AG04449 (cell line): ENCODE data around the gene ZNF672.

Experiments used
- CTCF ChIA-PET: fragments of 350-600 bp; formaldehyde crosslinking; extraction: SDS; loops from one replicate; lab custom pipeline; 2021; ENCODE audit warnings: antibody characterized with exemption; lab: Yijun Ruan, JAX
- POLR2A ChIA-PET: fragments of 400-600, 350-600 bp; formaldehyde crosslinking; extraction: SDS; loops from one replicate; lab custom pipeline; 2020; ENCODE audit warnings: antibody characterized with exemption, inconsistent platforms; lab: Yijun Ruan, JAX
- DNase-seq: peaks from one replicate; pipeline ENCODE4 v3.0.0-alpha.2; 2010; ENCODE audit warnings: low read depth, low spot score
- H3K4me3 ChIP-seq: 2 replicates; pipeline ENCODE4 v1.5.1; 2011; ENCODE audit warnings: low read depth, mild to moderate bottlenecking, control low read depth, low read length
- TF ChIP-seq, protein P1 (sequence below): IDR thresholded peaks from one replicate; pipeline ENCODE4 v1.5.1; 2011; ENCODE audit warnings: mild to moderate bottlenecking, moderate library complexity, low read length, control low read depth, inconsistent platforms; ENCODE audit not compliant: insufficient read depth; ENCODE audit errors: missing control alignments

Gene ZNF672

DNA sequence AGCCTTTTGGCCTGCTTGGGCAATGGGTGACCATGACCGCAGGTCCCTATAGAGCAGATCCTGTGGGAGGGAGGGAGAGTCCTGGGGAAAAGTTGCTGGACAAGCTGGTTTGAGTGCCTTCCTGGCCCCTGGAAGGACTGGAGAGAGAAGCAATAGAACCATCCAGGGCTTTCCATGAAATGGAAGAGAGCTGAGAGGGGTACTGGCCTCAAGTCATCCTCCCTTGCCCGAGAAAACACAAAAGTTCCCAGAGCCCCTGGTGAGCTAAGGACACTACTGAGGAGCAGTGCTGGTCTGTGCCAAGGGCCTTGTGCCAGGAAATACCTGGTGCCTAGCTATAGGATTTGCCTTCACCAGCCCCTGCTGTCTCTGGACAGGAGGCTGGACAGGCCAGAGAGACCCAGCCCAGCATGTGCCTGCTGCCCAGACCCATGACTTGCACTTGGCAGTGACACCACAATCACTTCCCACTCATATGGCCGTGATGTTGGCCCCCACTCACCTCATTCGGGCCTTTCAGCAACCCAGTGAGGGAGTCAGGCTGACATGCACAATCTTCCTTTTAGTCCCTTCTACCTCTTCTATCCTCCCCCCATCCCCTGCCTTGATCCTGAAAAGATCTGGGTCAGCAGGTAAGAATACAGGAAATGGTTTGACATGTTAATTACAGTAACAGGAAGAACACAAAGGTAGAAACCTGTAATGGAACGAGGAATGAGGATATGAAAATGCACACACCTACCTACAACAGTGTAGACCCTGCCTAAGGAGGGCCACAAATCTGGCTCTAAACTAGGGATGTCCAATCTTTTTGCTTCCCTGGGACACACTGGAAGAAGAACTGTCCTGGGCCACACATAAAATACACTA, 19.3 kb upstream of the ZNF672 start:
- POLR2A ChIA-PET: interaction anchor here (0.7 to 1.4 kb wide), 3 partner anchors 7 to 19 kb away, joined by 3 to 5 read pairs (median 4); partner anchors contain the start of gene ZNF672
- no peak overlapping the region for H3K4me3 ChIP-seq
- CTCF ChIA-PET: interaction anchor here (1.3 kb wide), 1 partner anchor 14 kb away, joined by 3 read pairs; no protein-coding TSS in a partner anchor
- DNase-seq: no peak
- TF ChIP-seq, protein P1, sequence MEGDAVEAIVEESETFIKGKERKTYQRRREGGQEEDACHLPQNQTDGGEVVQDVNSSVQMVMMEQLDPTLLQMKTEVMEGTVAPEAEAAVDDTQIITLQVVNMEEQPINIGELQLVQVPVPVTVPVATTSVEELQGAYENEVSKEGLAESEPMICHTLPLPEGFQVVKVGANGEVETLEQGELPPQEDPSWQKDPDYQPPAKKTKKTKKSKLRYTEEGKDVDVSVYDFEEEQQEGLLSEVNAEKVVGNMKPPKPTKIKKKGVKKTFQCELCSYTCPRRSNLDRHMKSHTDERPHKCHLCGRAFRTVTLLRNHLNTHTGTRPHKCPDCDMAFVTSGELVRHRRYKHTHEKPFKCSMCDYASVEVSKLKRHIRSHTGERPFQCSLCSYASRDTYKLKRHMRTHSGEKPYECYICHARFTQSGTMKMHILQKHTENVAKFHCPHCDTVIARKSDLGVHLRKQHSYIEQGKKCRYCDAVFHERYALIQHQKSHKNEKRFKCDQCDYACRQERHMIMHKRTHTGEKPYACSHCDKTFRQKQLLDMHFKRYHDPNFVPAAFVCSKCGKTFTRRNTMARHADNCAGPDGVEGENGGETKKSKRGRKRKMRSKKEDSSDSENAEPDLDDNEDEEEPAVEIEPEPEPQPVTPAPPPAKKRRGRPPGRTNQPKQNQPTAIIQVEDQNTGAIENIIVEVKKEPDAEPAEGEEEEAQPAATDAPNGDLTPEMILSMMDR: no peak

- POLR2A ChIA-PET: interaction anchor here (1.3 to 1.4 kb wide), 2 partner anchors 9 to 18 kb away, joined by 4 to 5 read pairs; partner anchors contain the start of gene ZNF672
- DNase-seq: no peak
- CTCF ChIA-PET: interaction anchor here (0.9 to 2.2 kb wide), 4 partner anchors 9 to 22 kb away, joined by 3 to 10 read pairs (median 4); no protein-coding TSS in a partner anchor
- no peak overlapping the region for H3K4me3 ChIP-seq
- TF ChIP-seq, protein P1: no peak
Measured at GRCh38 chr1:248820041-248820585, 17.9 kb upstream of the ZNF672 start.

- no peak for DNase-seq
- TF ChIP-seq, protein P1: no peak
- peak overlapping the region; percentile 25; the same call in 1 of the 2 replicates for H3K4me3 ChIP-seq
- CTCF ChIA-PET: interaction anchor here (0.9 to 2.2 kb wide), 2 partner anchors 10 to 14 kb away, joined by 5 to 10 read pairs; no protein-coding TSS in a partner anchor
- POLR2A ChIA-PET: interaction anchor here (0.9 to 1.3 kb wide), 2 partner anchors 17 to 52 kb away, joined by 4 read pairs; partner anchors contain the start of gene ZNF672
Measured at GRCh38 chr1:248821101-248821500, 16.9 kb upstream of the ZNF672 start.

DNA sequence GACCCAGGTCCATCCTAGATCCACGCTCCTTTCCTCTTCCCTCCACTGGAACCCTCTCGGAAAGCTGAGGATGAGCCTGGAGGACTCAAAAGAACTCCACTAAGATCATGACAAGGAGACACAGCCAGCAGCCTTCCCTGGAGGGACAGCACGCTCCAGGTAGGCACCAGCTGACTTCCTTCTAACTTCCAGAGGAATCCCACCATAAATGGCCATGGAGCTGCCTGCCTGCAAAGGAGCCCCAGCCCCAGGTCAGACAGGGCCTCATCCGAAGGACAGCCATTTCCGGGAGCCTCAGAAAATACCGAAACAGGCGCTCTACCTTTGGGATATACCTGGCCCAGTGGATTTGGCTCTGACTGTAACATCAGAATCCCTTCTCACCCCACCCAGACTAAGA, 16.4 kb upstream of the ZNF672 start:
- CTCF ChIA-PET: interaction anchor here (1.1 to 2.2 kb wide), 2 partner anchors 15 kb away, joined by 3 to 10 read pairs; no protein-coding TSS in a partner anchor
- POLR2A ChIA-PET: interaction anchor here (0.9 to 1.3 kb wide), 2 partner anchors 16 to 52 kb away, joined by 4 read pairs; partner anchors contain the start of gene ZNF672
- 0 out of 2 replicates have a peak overlapping the region, but pooled peaks have one; percentile 1 for H3K4me3 ChIP-seq
- TF ChIP-seq, protein P1: no peak
- DNase-seq: no peak

DNA sequence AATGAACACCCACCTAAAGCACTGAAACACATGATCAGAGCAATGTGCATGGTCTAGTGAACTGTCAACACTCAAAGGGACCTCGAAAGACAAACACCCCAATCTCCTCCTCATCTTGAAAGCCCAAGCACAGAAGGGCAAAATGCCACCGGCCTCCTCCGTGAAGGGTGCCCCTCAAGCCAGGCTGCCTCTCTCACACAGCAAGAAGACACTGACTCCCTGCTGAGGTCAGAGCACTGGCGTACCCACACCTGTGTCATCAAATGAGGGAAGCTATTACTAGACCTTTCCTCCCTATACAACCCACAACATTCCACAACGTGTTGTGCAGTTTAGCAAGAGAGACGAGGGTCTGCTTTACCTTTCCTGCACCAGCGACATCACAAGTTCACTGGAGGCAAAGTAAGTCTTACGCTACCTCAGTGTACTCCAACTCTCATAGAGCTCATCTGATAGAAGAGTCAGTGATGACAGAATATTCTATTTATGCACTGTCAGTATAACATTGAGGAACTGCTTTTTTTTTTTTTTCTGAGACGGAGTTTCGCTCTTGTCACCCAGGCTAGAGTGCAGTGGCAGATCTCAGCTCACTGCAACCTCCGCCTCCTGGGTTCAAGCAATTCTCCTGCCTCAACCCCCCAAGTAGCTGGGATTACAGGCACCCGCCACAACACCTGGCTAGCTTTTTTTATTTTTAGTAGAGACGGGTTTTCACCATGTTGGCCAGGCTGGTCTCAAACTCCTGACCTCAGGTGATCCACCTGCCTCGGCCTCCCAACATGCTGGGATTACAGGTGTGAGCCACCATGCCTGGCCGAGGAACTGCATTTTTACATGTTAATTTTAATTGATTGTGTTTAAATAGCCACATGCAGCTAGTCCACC, 15.6 kb upstream of the ZNF672 start:
- TF ChIP-seq, protein P1: no peak
- POLR2A ChIA-PET: interaction anchor here (1.4 kb wide), 1 partner anchor 16 kb away, joined by 3 read pairs; the partner anchor contains the start of gene ZNF672
- DNase-seq: no peak
- H3K4me3 ChIP-seq: peak overlapping the region; percentile 52
- CTCF ChIA-PET: interaction anchor here (1.1 to 2.2 kb wide), 2 partner anchors 14 to 16 kb away, joined by 3 to 10 read pairs; no protein-coding TSS in a partner anchor
